GM21447 (cell line): ENCODE data around the gene AMER3.

ENCODE experiments used
- ATAC-seq: cut with Tn5 transposase; IDR thresholded peaks from one replicate; pipeline ENCODE4 v1.9.1; 2021; ENCODE audit not compliant: unreplicated experiment

AMER3 gene

GRCh38 chr2:130754811-130755210 lies 529 bp upstream of the AMER3 start:
- no peak for ATAC-seq

DNA sequence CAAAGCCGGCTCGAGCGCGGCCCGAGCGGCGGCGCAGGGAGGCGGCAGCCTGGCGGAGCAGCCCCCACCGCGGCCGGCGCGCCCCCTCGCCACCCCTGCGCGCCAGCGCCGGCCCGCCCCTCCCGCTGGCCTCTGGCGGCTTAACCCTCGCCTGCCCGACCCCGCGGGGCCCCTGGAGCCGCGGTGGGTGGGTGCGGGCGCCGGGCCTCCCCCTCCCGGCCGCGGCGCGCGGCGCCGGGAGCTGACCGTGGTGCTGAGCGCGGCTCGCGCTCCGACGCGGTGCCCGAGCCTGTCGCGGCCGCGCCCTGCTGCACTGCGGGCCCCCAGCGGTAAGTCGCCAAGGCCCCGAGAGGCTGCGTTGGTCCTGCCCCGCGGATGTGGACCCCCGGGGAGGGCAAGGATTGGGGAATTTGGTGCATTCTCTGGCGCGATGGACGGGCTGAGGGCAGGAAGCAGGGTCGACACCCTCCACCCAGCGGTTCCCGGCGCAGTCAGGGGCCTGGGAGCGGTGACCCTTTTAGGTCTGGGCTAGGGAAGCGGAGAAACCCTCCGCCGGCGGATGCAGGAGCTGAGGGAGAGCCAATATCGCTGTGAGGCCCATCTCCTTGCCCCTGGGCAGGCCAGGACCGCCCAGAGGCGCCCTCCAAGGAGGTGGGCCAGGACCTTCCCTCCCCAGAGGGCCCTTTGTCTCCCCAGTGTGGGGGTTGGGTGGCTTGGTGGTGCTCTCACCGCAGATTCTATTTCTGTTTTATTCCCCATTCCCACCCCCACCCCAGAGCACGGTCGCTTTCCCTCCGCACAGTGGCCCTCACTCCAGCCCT lies 923 bp downstream of the AMER3 start:
- ATAC-seq: no peak

DNA sequence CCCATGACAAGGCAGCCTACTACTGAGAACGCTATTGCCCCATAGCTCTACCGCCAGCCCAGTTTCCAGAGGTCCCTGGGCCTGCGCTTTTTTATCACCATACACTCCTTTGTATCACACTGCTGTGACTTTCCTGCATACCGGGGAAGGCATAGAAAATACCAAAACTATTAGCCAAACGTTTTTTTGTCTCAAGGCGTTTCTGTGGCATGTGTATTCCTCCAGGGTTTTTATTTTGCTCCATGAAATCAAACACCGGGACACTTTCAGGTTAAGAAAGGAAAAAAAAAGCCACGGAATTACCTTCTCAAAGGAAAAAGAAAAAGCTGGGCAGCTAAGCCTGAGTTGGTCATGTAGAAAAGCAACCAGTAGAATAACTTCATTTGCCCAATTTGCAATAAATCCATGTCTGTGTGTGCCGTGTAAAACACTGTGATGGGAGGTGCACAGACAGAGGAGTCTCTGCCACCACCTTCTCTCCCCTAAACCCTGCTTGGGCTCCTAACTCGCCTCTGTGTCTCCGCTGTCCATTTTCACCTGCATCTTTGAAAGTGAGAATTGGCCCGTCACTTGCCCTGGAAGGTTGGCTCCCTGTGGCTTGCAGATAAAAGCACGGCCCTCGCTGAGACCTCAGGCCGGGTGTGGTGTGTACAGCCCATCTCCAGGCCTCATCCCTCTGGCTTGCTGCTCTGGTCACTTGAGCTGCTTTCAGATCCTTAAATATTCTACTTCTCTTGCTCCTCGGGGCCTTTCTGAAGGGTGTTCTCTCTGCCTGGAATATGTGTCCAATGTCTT lies 1.7 kb downstream of the AMER3 start:
- ATAC-seq: no peak

GRCh38 chr2:130759906-130760753 lies 4.8 kb downstream of the AMER3 start:
- no peak for ATAC-seq

GRCh38 chr2:130760754-130761751 lies 5.7 kb downstream of the AMER3 start:
- no peak for ATAC-seq

GRCh38 chr2:130762031-130762909 lies 6.9 kb downstream of the AMER3 start:
- ATAC-seq: no peak

DNA sequence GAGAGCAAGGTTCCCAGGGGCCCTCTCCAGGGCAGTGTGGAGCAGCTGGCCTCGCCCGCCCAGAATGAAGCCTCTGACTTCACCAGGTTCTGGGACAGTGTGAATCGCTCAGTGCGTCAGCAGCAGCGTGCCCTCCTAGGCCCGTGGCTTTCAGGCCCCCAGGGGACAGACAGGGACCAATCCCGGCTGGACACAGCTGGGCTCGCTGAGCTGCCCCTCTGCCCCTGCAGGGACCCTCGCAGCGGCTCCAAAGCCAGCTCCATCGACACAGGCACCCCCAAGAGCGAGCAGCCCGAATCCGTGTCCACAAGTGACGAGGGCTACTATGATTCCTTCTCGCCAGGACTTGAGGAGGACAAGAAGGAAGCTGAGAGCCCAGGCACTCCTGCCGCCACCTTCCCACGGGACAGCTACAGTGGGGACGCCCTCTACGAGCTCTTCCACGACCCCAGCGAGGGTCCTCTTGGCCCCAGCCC lies 7.6 kb downstream of the AMER3 start:
- no peak for ATAC-seq

- no peak for ATAC-seq
Observed at GRCh38 chr2:130763405-130763804, 8.1 kb downstream of the AMER3 start.

DNA sequence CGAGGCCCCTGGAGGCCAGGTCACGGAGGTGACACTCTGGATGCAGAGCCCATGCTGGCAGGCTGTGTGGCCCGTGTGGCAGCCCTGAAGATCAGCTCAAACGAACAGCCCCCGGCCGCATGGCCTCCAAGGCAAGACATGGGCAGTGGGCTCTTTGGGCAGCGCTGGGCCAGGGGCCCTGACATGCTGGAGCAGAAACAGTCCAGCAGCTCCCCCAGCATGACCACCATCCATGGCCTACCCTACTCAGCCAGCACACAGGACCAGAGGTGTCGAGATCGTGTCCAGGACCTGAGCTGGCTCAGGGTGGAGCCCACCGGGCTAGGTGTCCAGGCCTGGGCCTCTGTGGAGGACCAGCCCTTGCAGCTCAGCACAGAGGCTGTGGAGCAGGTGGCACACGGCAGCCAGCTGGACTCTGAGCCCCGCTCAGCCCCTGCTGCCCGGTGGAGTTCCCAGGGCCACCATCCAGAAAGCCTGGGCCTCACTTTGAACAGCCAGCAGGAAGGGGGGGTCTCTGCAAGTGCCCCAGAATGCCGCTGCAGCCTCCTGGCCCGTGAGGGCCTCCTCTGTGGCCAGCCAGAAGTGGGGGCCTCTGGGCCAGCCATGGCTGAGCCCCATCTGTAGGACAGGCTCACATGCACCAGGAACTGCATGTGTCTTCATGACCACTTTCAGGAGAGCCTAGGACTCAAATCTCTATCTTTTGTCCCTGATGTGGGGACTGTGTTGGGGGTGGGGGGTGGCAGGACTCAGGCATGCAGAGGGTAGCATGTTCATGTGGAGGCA lies 8.9 kb downstream of the AMER3 start:
- ATAC-seq: no peak

GRCh38 chr2:130764821-130765115 lies 9.4 kb downstream of the AMER3 start:
- no peak for ATAC-seq

- ATAC-seq: no peak
Observed at GRCh38 chr2:130765464-130765863, 10.1 kb downstream of the AMER3 start.

- ATAC-seq: no peak
Observed at GRCh38 chr2:130766037-130766436, 10.7 kb downstream of the AMER3 start.

- no peak for ATAC-seq
Observed at GRCh38 chr2:130766711-130767407, 11.5 kb downstream of the AMER3 start.

- ATAC-seq: no peak
Observed at GRCh38 chr2:130767408-130767775, 12.1 kb downstream of the AMER3 start.

GRCh38 chr2:130768191-130768855 lies 13.0 kb downstream of the AMER3 start:
- no peak for ATAC-seq

DNA sequence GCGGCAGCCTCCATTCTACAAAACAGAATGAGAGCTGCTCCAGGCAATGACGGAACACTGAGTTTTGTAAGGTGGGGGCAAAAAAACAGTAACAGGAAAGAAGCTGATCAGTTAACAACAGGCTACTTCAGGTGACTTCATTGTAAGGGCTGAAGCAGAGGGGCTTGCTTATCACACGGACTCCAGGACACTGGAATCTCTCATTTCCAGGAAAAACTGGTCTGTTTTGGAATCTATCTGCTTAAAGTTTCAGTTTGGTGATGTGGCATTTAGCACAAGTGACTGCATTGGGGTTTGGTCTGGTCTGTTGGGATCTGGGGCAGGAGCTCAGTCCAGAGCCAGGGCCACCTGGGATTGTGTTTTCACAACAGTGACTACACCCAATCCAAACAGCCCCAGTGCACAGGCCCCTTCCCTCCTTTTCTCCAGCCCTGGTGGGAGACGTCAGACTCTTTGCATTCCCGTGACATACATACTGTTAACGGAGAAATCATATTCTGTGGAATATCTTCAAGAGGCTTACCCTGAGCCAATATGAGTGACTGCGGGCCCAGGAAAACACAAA lies 14.1 kb downstream of the AMER3 start:
- no peak for ATAC-seq

GRCh38 chr2:130776550-130776949 lies 21.2 kb downstream of the AMER3 start:
- ATAC-seq: no peak
